HEK293 (cell line): ENCODE data around the gene TRDMT1.

ENCODE experiments used
- BCL11A ChIP-seq: fragments of 450-650 bp; formaldehyde crosslinking; IDR thresholded peaks from 2 replicates; pipeline ENCODE4 v1.5.1; 2016; ENCODE audit warnings: low read depth, missing biosample characterization, missing genetic modification characterization
- GFI1B ChIP-seq: fragments of 450-650 bp; formaldehyde crosslinking; IDR thresholded peaks from 2 replicates; pipeline ENCODE4 v1.5.1; 2016; ENCODE audit warnings: missing biosample characterization, missing genetic modification characterization
- GLIS1 ChIP-seq: fragments of 450-650 bp; formaldehyde crosslinking; IDR thresholded peaks from 2 replicates; pipeline ENCODE4 v1.5.1; 2016; ENCODE audit warnings: missing biosample characterization, missing genetic modification characterization
- HOXC10 ChIP-seq: sonication (generic); formaldehyde crosslinking; IDR thresholded peaks from 2 replicates; pipeline ENCODE4 v1.8.1; 2023; ENCODE audit warnings: mild to moderate bottlenecking, missing genetic modification reagents
- IKZF3 ChIP-seq: fragments of 450-650 bp; IDR thresholded peaks from 2 replicates; pipeline ENCODE4 v1.5.0; 2018; ENCODE audit warnings: missing biosample characterization, mild to moderate bottlenecking, missing genetic modification characterization, moderate library complexity
- PRDM6 ChIP-seq: fragments of 450-650 bp; formaldehyde crosslinking; IDR thresholded peaks from 2 replicates; pipeline ENCODE4 v1.5.1; 2017; ENCODE audit warnings: missing biosample characterization, missing genetic modification characterization
- REPIN1 ChIP-seq: fragments of 450-650 bp; formaldehyde crosslinking; IDR thresholded peaks from 2 replicates; pipeline ENCODE4 v1.5.1; 2017; ENCODE audit warnings: missing biosample characterization, missing genetic modification characterization, low read depth
- SETDB1 ChIP-seq: IDR thresholded peaks from one replicate; pipeline ENCODE4 v1.6.1; 2017; ENCODE audit warnings: mild to moderate bottlenecking, low read length, moderate library complexity, mixed read lengths; ENCODE audit not compliant: insufficient read length
- SP3 ChIP-seq: fragments of 450-650 bp; formaldehyde crosslinking; IDR thresholded peaks from 2 replicates; pipeline ENCODE4 v1.5.1; 2016; ENCODE audit warnings: missing biosample characterization, missing genetic modification characterization
- ZBTB17 ChIP-seq: fragments of 450-650 bp; formaldehyde crosslinking; IDR thresholded peaks from 2 replicates; pipeline ENCODE4 v1.5.1; 2016; ENCODE audit warnings: missing biosample characterization, missing genetic modification characterization
- ZBTB8A ChIP-seq: fragments of 450-650 bp; formaldehyde crosslinking; IDR thresholded peaks from 2 replicates; pipeline ENCODE4 v1.5.1; 2016; ENCODE audit warnings: missing biosample characterization, missing genetic modification characterization
- ZFHX2 ChIP-seq: fragments of 450-650 bp; formaldehyde crosslinking; conservative IDR thresholded peaks from 2 replicates; pipeline ENCODE4 v1.5.1; 2016; ENCODE audit warnings: missing biosample characterization, missing genetic modification characterization
- ZNF10 ChIP-seq: fragments of 450-650 bp; formaldehyde crosslinking; IDR thresholded peaks from 2 replicates; pipeline ENCODE4 v1.5.1; 2017; ENCODE audit warnings: missing biosample characterization, missing genetic modification characterization
- ZNF132 ChIP-seq: fragments of 450-650 bp; formaldehyde crosslinking; IDR thresholded peaks from 2 replicates; pipeline ENCODE4 v1.5.1; 2017; ENCODE audit warnings: missing biosample characterization, missing genetic modification characterization, borderline replicate concordance
- ZNF184 ChIP-seq: fragments of 450-650 bp; IDR thresholded peaks from 2 replicates; pipeline ENCODE4 v1.5.1; 2018; ENCODE audit warnings: missing biosample characterization, mild to moderate bottlenecking, missing genetic modification characterization
- ZNF202 ChIP-seq: fragments of 450-650 bp; formaldehyde crosslinking; IDR thresholded peaks from 2 replicates; pipeline ENCODE4 v1.5.1; 2016; ENCODE audit warnings: missing biosample characterization, missing genetic modification characterization, borderline replicate concordance
- ZNF211 ChIP-seq: fragments of 450-650 bp; formaldehyde crosslinking; IDR thresholded peaks from 2 replicates; pipeline ENCODE4 v1.5.1; 2016; ENCODE audit warnings: low read depth, missing biosample characterization, missing genetic modification characterization
- ZNF366 ChIP-seq: fragments of 450-650 bp; formaldehyde crosslinking; conservative IDR thresholded peaks from 2 replicates; pipeline ENCODE4 v1.5.1; 2016; ENCODE audit warnings: missing biosample characterization, missing genetic modification characterization
- ZNF37A ChIP-seq: fragments of 450-650 bp; IDR thresholded peaks from 2 replicates; pipeline ENCODE4 v1.5.1; 2018; ENCODE audit warnings: missing biosample characterization, missing genetic modification characterization
- ZNF571 ChIP-seq: fragments of 450-650 bp; formaldehyde crosslinking; IDR thresholded peaks from 2 replicates; pipeline ENCODE4 v1.5.0; 2017; ENCODE audit warnings: missing biosample characterization, missing genetic modification characterization
- ZNF585B ChIP-seq: fragments of 450-650 bp; formaldehyde crosslinking; IDR thresholded peaks from 2 replicates; pipeline ENCODE4 v1.5.1; 2016; ENCODE audit warnings: missing biosample characterization, missing genetic modification characterization
- ZNF624 ChIP-seq: fragments of 450-650 bp; formaldehyde crosslinking; IDR thresholded peaks from 2 replicates; pipeline ENCODE4 v1.5.1; 2017; ENCODE audit warnings: missing biosample characterization, missing genetic modification characterization
- ZNF664 ChIP-seq: fragments of 450-650 bp; formaldehyde crosslinking; IDR thresholded peaks from 2 replicates; pipeline ENCODE4 v1.5.1; 2016; ENCODE audit warnings: missing biosample characterization, missing genetic modification characterization
- ZNF701 ChIP-seq: fragments of 450-650 bp; formaldehyde crosslinking; IDR thresholded peaks from 2 replicates; pipeline ENCODE4 v1.5.1; 2016; ENCODE audit warnings: missing biosample characterization, missing genetic modification characterization
- ZNF830 ChIP-seq: fragments of 450-650 bp; IDR thresholded peaks from 2 replicates; pipeline ENCODE4 v1.5.0; 2018; ENCODE audit warnings: missing biosample characterization, missing genetic modification characterization, low read depth, mild to moderate bottlenecking, moderate library complexity
- ZXDB ChIP-seq: fragments of 450-650 bp; formaldehyde crosslinking; IDR thresholded peaks from 2 replicates; pipeline ENCODE4 v1.5.1; 2016; ENCODE audit warnings: missing biosample characterization, missing genetic modification characterization
- TF ChIP-seq, protein P1 (sequence below): fragments of 450-650 bp; formaldehyde crosslinking; IDR thresholded peaks from 2 replicates; pipeline ENCODE4 v1.5.1; 2016; ENCODE audit warnings: missing biosample characterization, missing genetic modification characterization
- TF ChIP-seq, protein P2 (sequence below): fragments of 450-650 bp; formaldehyde crosslinking; IDR thresholded peaks from 2 replicates; pipeline ENCODE4 v1.5.1; 2016; ENCODE audit warnings: missing biosample characterization, missing genetic modification characterization
- TF ChIP-seq, protein P3 (sequence below): fragments of 450-650 bp; formaldehyde crosslinking; IDR thresholded peaks from 2 replicates; pipeline ENCODE4 v1.5.1; 2016; ENCODE audit warnings: missing biosample characterization, missing genetic modification characterization
- TF ChIP-seq, protein P4 (sequence below): fragments of 450-650 bp; formaldehyde crosslinking; IDR thresholded peaks from 2 replicates; pipeline ENCODE4 v1.5.1; 2016; ENCODE audit warnings: missing biosample characterization, missing genetic modification characterization, borderline replicate concordance
- TF ChIP-seq, protein P5 (sequence below): fragments of 450-650 bp; formaldehyde crosslinking; IDR thresholded peaks from 2 replicates; pipeline ENCODE4 v1.5.1; 2016; ENCODE audit warnings: missing biosample characterization, missing genetic modification characterization

The TRDMT1 gene

DNA sequence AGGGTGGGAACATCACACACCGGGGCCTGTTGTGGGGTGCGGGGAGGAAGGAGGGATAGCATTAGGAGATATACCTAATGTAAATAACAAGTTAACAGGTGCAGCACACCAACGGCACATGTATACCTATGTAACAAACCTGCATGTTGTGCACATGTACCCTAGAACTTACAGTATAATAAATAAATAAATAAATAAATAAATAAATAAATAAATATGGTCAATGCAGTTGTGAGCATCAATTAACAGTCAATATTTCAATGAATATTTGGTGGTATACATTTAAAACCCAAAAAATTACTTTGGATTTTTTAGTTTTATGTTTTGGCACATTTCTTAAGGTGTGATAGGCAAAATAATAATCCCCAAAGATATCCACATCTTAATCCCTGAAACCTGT, 15.6 kb downstream of the TRDMT1 start (continued):
- TF ChIP-seq ZNF624 (tag by site-specific recombination) (no peak), ZNF585B (no peak), ZNF184 (tag by site-specific recombination) (no peak), ZNF366 (tag by site-specific recombination) (no peak), GFI1B (0 out of 2 replicates have a peak, but pooled peaks have one; percentile 49), ZNF664 (peak; percentile 82), SP3 (tag by site-specific recombination) (peak; percentile 20; the same call in 1 of the 2 replicates), ZXDB (tag by site-specific recombination) (peak; percentile 66), SETDB1 (no peak), ZNF202 (tag by site-specific recombination) (peak; percentile 78; the same call in 1 of the 2 replicates), ZNF701 (tag by site-specific recombination) (no peak), ZNF830 (tag by site-specific recombination) (no peak), HOXC10 (no peak), BCL11A (tag by site-specific recombination) (no peak), ZNF37A (no peak), IKZF3 (tag by site-specific recombination) (no peak), REPIN1 (tag by site-specific recombination) (no peak), ZNF211 (tag by site-specific recombination) (no peak), ZBTB17 (tag by site-specific recombination) (no peak), ZNF571 (tag by site-specific recombination) (no peak), PRDM6 (tag by site-specific recombination) (no peak), ZBTB8A (peak; percentile 78), GLIS1 (tag by site-specific recombination) (no peak), ZFHX2 (tag by site-specific recombination) (no peak), ZNF10 (tag by site-specific recombination) (no peak), ZNF132 (tag by site-specific recombination) (no peak)
- TF ChIP-seq, protein P1, sequence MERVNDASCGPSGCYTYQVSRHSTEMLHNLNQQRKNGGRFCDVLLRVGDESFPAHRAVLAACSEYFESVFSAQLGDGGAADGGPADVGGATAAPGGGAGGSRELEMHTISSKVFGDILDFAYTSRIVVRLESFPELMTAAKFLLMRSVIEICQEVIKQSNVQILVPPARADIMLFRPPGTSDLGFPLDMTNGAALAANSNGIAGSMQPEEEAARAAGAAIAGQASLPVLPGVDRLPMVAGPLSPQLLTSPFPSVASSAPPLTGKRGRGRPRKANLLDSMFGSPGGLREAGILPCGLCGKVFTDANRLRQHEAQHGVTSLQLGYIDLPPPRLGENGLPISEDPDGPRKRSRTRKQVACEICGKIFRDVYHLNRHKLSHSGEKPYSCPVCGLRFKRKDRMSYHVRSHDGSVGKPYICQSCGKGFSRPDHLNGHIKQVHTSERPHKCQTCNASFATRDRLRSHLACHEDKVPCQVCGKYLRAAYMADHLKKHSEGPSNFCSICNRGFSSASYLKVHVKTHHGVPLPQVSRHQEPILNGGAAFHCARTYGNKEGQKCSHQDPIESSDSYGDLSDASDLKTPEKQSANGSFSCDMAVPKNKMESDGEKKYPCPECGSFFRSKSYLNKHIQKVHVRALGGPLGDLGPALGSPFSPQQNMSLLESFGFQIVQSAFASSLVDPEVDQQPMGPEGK = no peak
- TF ChIP-seq, protein P2, sequence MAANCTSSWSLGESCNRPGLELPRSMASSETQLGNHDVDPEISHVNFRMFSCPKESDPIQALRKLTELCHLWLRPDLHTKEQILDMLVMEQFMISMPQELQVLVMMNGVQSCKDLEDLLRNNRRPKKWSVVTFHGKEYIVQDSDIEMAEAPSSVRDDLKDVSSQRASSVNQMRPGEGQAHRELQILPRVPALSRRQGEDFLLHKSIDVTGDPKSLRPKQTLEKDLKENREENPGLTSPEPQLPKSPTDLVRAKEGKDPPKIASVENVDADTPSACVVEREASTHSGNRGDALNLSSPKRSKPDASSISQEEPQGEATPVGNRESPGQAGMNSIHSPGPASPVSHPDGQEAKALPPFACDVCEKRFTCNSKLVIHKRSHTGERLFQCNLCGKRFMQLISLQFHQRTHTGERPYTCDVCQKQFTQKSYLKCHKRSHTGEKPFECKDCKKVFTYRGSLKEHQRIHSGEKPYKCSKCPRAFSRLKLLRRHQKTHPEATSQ = no peak
- TF ChIP-seq, protein P3, sequence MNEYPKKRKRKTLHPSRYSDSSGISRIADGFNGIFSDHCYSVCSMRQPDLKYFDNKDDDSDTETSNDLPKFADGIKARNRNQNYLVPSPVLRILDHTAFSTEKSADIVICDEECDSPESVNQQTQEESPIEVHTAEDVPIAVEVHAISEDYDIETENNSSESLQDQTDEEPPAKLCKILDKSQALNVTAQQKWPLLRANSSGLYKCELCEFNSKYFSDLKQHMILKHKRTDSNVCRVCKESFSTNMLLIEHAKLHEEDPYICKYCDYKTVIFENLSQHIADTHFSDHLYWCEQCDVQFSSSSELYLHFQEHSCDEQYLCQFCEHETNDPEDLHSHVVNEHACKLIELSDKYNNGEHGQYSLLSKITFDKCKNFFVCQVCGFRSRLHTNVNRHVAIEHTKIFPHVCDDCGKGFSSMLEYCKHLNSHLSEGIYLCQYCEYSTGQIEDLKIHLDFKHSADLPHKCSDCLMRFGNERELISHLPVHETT (tag by site-specific recombination) = no peak
- TF ChIP-seq, protein P4, sequence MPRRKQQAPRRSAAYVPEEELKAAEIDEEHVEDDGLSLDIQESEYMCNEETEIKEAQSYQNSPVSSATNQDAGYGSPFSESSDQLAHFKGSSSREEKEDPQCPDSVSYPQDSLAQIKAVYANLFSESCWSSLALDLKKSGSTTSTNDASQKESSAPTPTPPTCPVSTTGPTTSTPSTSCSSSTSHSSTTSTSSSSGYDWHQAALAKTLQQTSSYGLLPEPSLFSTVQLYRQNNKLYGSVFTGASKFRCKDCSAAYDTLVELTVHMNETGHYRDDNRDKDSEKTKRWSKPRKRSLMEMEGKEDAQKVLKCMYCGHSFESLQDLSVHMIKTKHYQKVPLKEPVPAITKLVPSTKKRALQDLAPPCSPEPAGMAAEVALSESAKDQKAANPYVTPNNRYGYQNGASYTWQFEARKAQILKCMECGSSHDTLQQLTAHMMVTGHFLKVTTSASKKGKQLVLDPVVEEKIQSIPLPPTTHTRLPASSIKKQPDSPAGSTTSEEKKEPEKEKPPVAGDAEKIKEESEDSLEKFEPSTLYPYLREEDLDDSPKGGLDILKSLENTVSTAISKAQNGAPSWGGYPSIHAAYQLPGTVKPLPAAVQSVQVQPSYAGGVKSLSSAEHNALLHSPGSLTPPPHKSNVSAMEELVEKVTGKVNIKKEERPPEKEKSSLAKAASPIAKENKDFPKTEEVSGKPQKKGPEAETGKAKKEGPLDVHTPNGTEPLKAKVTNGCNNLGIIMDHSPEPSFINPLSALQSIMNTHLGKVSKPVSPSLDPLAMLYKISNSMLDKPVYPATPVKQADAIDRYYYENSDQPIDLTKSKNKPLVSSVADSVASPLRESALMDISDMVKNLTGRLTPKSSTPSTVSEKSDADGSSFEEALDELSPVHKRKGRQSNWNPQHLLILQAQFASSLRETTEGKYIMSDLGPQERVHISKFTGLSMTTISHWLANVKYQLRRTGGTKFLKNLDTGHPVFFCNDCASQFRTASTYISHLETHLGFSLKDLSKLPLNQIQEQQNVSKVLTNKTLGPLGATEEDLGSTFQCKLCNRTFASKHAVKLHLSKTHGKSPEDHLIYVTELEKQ (tag by site-specific recombination) = no peak
- TF ChIP-seq, protein P5, sequence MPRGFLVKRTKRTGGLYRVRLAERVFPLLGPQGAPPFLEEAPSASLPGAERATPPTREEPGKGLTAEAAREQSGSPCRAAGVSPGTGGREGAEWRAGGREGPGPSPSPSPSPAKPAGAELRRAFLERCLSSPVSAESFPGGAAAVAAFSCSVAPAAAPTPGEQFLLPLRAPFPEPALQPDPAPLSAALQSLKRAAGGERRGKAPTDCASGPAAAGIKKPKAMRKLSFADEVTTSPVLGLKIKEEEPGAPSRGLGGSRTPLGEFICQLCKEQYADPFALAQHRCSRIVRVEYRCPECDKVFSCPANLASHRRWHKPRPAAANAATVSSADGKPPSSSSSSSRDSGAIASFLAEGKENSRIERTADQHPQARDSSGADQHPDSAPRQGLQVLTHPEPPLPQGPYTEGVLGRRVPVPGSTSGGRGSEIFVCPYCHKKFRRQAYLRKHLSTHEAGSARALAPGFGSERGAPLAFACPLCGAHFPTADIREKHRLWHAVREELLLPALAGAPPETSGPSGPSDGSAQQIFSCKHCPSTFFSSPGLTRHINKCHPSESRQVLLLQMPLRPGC (tag by site-specific recombination) = no peak
